Epithelial cell of esophagus (primary cell): ENCODE results near the gene KCNG4.

Source experiments
- DNase-seq: peaks from one replicate; pipeline ENCODE4 v3.0.0; 2010; ENCODE audit warnings: low read depth
- H3K4me3 ChIP-seq: 2 replicates; pipeline ENCODE4 v1.5.1; 2011; ENCODE audit warnings: mild to moderate bottlenecking, low read length, control low read depth
- CTCF ChIP-seq: IDR thresholded peaks from 2 replicates; pipeline ENCODE4 v1.5.1; 2011; ENCODE audit warnings: low read depth, mild to moderate bottlenecking, low read length, control low read depth, inconsistent platforms; ENCODE audit not compliant: insufficient read depth; ENCODE audit errors: missing control alignments

Gene KCNG4

GRCh38 chr16:84184775-84185174, 55.0 kb downstream of the KCNG4 start:
- DNase-seq = no peak
- no peak for TF ChIP-seq CTCF
- H3K4me3 ChIP-seq = no peak overlapping the region

- TF ChIP-seq CTCF = peak; percentile 52
- no peak overlapping the region for H3K4me3 ChIP-seq
- peak; percentile 21 for DNase-seq
Measured at GRCh38 chr16:84183911-84184591, 55.8 kb downstream of the KCNG4 start.

DNA sequence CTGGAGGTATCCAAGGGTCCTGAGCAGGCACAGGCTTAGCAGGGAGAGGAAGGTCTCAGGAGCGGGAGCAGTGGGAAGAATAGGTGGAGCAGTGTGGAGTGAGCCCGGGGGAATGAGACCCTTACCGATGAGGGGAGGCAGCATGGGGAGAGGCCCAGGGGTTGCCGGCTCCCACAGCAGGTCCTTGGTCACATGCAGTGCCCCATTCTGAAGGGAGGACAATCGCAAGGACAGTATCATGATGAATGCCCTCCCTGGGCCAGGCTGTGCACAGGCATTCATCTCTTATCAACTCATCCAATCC, 56.3 kb downstream of the KCNG4 start:
- TF ChIP-seq CTCF = no peak
- no peak for DNase-seq
- no peak overlapping the region for H3K4me3 ChIP-seq

DNA sequence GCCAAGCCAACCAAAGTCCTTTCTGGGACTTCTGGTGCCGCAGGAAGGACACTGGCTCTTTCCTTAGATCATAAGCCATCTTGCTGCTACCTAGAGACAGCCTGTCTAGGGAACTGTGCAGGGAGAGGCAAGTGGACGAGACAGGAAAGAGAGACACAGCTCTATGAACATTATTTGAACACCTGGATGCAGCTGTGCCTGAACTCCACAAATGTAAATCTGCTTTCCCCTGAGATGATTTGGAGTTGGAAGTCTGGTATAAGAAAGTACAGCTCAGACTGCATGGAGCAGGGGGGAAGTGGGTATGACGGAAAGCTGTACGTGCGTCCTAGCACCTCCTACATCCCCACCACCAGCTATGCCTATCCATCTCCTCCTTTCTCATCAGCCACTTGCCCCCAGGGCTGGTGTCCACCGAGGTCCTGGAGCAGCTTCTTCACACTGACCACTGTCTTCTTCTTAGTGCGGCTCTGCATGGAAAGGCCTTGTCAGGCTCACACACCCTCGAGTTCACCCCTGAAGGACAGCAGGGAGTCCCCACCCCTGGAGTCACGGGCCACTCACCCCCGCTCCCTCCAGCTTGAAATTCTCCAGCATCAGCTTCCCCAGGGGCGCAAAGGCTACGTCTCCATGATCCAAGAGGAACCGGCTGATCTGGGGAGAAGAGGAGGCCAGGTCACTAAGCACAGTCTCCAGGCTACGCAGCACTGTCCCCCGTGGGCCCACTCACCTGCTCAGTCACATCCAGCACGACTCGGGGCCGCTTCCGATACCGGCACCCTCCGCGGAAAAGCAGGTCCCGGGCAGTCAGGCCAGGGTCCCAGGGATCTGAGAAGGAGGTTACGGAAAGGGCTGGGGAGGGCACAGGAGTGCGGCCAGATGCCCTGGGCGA, 56.9 kb downstream of the KCNG4 start:
- H3K4me3 ChIP-seq = no peak overlapping the region
- no peak for DNase-seq
- TF ChIP-seq CTCF = no peak

DNA sequence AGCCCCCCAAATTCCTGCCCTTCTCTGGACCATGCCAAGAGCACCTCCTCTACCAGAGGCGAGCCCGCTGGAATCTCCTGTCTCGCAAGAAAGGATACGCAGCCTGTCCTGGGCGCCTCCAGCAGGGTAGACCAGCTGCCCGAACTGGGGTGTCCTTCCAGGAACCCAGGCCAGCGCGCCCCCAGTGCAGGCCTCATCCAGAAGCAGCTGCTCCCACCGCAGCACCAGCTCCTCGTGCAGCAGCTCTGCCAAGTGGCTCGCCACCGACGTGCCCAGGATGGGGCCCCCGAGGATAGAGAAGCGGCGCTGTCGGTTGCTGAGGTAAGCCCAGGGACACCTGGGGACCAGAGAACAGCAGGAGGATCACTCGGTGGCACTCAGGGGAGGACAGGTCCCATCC, 57.7 kb downstream of the KCNG4 start:
- DNase-seq = no peak
- H3K4me3 ChIP-seq = no peak overlapping the region
- no peak for TF ChIP-seq CTCF

GRCh38 chr16:84181144-84181915, 58.5 kb downstream of the KCNG4 start:
- no peak overlapping the region for H3K4me3 ChIP-seq
- no peak for DNase-seq
- TF ChIP-seq CTCF = no peak
